ENCODE data around the gene CLSTN2.

GRCh38 chr3:140461250-140461649 is 526.3 kb downstream of the CLSTN2 start:
- TF ChIP-seq POLR2AphosphoS5 (IDR thresholded peaks at IDR 0.05; ENCODE audit: insufficient read depth in 1 of 2, low read depth in 1 of 2): no peak
- no peak for TF ChIP-seq CTCF (IDR thresholded peaks at IDR 0.05)

Measured in vagina (tissue), 2 donors.